K562 (cell line): ENCODE results near the gene TRPV6. TPM values are rescaled to one million over a fixed set of nuclear protein-coding genes. Genes with fewer than 3 reads are reported as not detected.

Experiments used
- ATAC-seq: fragments of 200-7000 bp; cut with Tn5 transposase; 3 replicates; pipeline ENCODE4 v1.9.1; 2020; ENCODE audit warnings: moderate library complexity
- BruUV-seq: library from RNA; stranded (reverse); fragments of 400-500 nt; replicated peaks from 2 replicates; lab custom pipeline; 2021; lab: Mats Ljungman, UMichigan
- CTCF ChIA-PET: fragments of 300-600 bp; formaldehyde crosslinking; extraction: SDS; loops from one replicate; lab custom pipeline; 2021; ENCODE audit warnings: low intra/inter-chr PET ratio; lab: Yijun Ruan, JAX
- POLR2A ChIA-PET: fragments of 300-600, 350-650 bp; sonication (Branson Sonifier 250); formaldehyde crosslinking; extraction: SDS; loops from one replicate; lab custom pipeline; 2021; ENCODE audit warnings: antibody characterized with exemption, inconsistent platforms; lab: Yijun Ruan, JAX
- DNase-seq, 4 experiments: peaks; one replicate each; pipeline versions ENCODE4 v3.0.0 to v3.0.0-alpha.2; 2011 to 2018; ENCODE audit warnings: low spot score in 3 of 4, mixed read lengths in 3 of 4; ENCODE audit errors: extremely low read depth in 1 of 4
- FAIRE-seq: peaks from 2 replicates; lab custom pipeline; 2011; peaks lifted over from hg19 to GRCh38; lab: Jason Lieb, UNC
- H2AFZ ChIP-seq: 2 replicates; pipeline ENCODE4 v1.6.0; 2011; ENCODE audit warnings: low read depth, low read length, control low read depth, inconsistent platforms
- H3K27ac ChIP-seq: fragments of 200-600 bp; 3 replicates; pipeline ENCODE4 v1.8.0; 2011; ENCODE audit warnings: low read depth, mild to moderate bottlenecking, control low read depth, inconsistent platforms, low read length, moderate library complexity, mixed read lengths; ENCODE audit errors: extremely low read depth
- H3K27me3 ChIP-seq, 2 experiments: fragments of 300-600 bp in 1 of 2; 2 replicates in 1 of 2; 3 replicates in 1 of 2; pipeline versions ENCODE4 v1.6.0 to v1.8.0; 2011; ENCODE audit warnings: inconsistent platforms in 2 of 2, low read length in 2 of 2, mild to moderate bottlenecking in 1 of 2, mixed read lengths in 1 of 2, moderate library complexity in 1 of 2; ENCODE audit not compliant: control insufficient read depth in 2 of 2, insufficient read depth in 2 of 2
- H3K36me3 ChIP-seq: fragments of 300-600 bp; 3 replicates; pipeline ENCODE4 v1.8.0; 2011; ENCODE audit warnings: mild to moderate bottlenecking, low read length, inconsistent platforms; ENCODE audit not compliant: control insufficient read depth, insufficient read depth
- H3K4me1 ChIP-seq, 2 experiments: fragments of 200-600 bp in 1 of 2; replicated peaks in 1 of 2; 2 replicates in 1 of 2; 3 replicates in 1 of 2; pipeline versions ENCODE4 v1.5.1 to v1.8.0; 2011; ENCODE audit warnings: inconsistent platforms in 2 of 2, low read length in 2 of 2, mild to moderate bottlenecking in 1 of 2, mixed read lengths in 1 of 2, moderate library complexity in 1 of 2; ENCODE audit not compliant: control insufficient read depth in 2 of 2, insufficient read depth in 2 of 2
- H3K4me2 ChIP-seq: 2 replicates; pipeline ENCODE4 v1.6.1; 2011; ENCODE audit warnings: low read length, control low read depth, inconsistent platforms, mixed read lengths; ENCODE audit not compliant: insufficient read depth
- H3K4me3 ChIP-seq: fragments of 200-600 bp; sonication (generic), shearing (Covaris generic); 2 replicates; pipeline ENCODE4 v1.5.1; 2016; ENCODE audit warnings: control low read depth, inconsistent platforms
- H3K79me2 ChIP-seq: fragments of 200-600 bp; 3 replicates; pipeline ENCODE4 v1.8.0; 2011; ENCODE audit warnings: low read length, inconsistent platforms; ENCODE audit not compliant: control insufficient read depth, insufficient read depth
- H3K9ac ChIP-seq, 2 experiments: 2 replicates each; pipeline versions ENCODE4 v1.6.0 to v1.6.1; 2011; ENCODE audit warnings: low read depth in 2 of 2, low read length in 2 of 2, control low read depth in 1 of 2, inconsistent platforms in 1 of 2, mild to moderate bottlenecking in 1 of 2, mixed read lengths in 1 of 2; ENCODE audit not compliant: insufficient read depth in 1 of 2
- H3K9me1 ChIP-seq: one replicate; pipeline ENCODE4 v1.6.0; 2011; ENCODE audit warnings: inconsistent platforms, mild to moderate bottlenecking, low read length, moderate library complexity; ENCODE audit not compliant: control insufficient read depth, insufficient read depth
- H3K9me3 ChIP-seq: replicated peaks from 2 replicates; pipeline ENCODE4 v1.5.1; 2011; ENCODE audit warnings: low read depth, low read length, inconsistent platforms; ENCODE audit not compliant: control insufficient read depth, insufficient read depth
- H4K20me1 ChIP-seq: replicated peaks from 2 replicates; pipeline ENCODE4 v1.6.1; 2011; ENCODE audit warnings: low read length, inconsistent platforms, mixed read lengths; ENCODE audit not compliant: control insufficient read depth, insufficient read depth
- CTBP1 ChIP-seq: fragments of 450-650 bp; IDR thresholded peaks from 2 replicates; pipeline ENCODE4 v1.6.1; 2016; ENCODE audit warnings: borderline replicate concordance
- FOXM1 ChIP-seq, 2 experiments: fragments of 450-650 bp in 1 of 2; sonication (generic) in 1 of 2; formaldehyde crosslinking in 1 of 2; IDR thresholded peaks; 2 replicates each; pipeline versions ENCODE4 v1.6.1 to v1.9.0; 2017 to 2022; ENCODE audit warnings: low read depth in 2 of 2, mild to moderate bottlenecking in 2 of 2, missing genetic modification reagents in 1 of 2, moderate library complexity in 1 of 2
- HCFC1 ChIP-seq: IDR thresholded peaks from 2 replicates; pipeline ENCODE4 v1.6.1; 2012; ENCODE audit warnings: low read depth, low read length, improper control_type of control experiment
- KDM4B ChIP-seq, 2 experiments: fragments of 450-650 bp in 1 of 2; sonication (generic) in 1 of 2; IDR thresholded peaks; 2 replicates each; pipeline ENCODE4 v1.6.1; 2016 to 2017; ENCODE audit warnings: borderline replicate concordance in 2 of 2, antibody characterized with exemption in 1 of 2, low read depth in 1 of 2, mild to moderate bottlenecking in 1 of 2
- OTX1 ChIP-seq: fragments of 450-650 bp; formaldehyde crosslinking; IDR thresholded peaks from 2 replicates; pipeline ENCODE4 v1.4.0; 2022; ENCODE audit warnings: mild to moderate bottlenecking
- RAD21 ChIP-seq, 2 experiments: fragments of 250-450 bp in 1 of 2; fragments of 450-650 bp in 1 of 2; sonication (Bioruptor Pico) in 1 of 2; formaldehyde crosslinking in 1 of 2; IDR thresholded peaks in 1 of 2; conservative IDR thresholded peaks in 1 of 2; 2 replicates each; pipeline versions ENCODE4 v1.4.0 to v1.8.0; 2020 to 2022; ENCODE audit warnings: mild to moderate bottlenecking in 2 of 2, moderate library complexity in 1 of 2
- RNF2 ChIP-seq: sonication (generic); IDR thresholded peaks from 2 replicates; pipeline ENCODE4 v1.6.1; 2016
- SREBF1 ChIP-seq: fragments of 150-350 bp; IDR thresholded peaks from 2 replicates; pipeline ENCODE4 v1.6.1; 2014; ENCODE audit warnings: antibody characterized with exemption, low read depth, low read length, borderline replicate concordance
- TCF3 ChIP-seq: sonication (generic); formaldehyde crosslinking; IDR thresholded peaks from 2 replicates; pipeline ENCODE4 v1.4.0; 2020; ENCODE audit warnings: mild to moderate bottlenecking, missing genetic modification reagents
- U2AF2 ChIP-seq: fragments of 200-400 bp; formaldehyde crosslinking; optimal IDR thresholded peaks from 2 replicates; pipeline ENCODE3; 2017; ENCODE audit warnings: low read depth, mild to moderate bottlenecking, low read length
- ZNF274 ChIP-seq: IDR thresholded peaks from 2 replicates; pipeline ENCODE4 v1.6.1; 2011; ENCODE audit warnings: low read depth, mild to moderate bottlenecking, low read length, moderate library complexity, borderline replicate concordance
- ZNF57 ChIP-seq: fragments of 450-650 bp; formaldehyde crosslinking; IDR thresholded peaks from 2 replicates; pipeline ENCODE4 v1.4.0; 2020; ENCODE audit warnings: mild to moderate bottlenecking, moderate library complexity
- ZNF785 ChIP-seq: fragments of 250-450 bp; sonication (Bioruptor Pico); IDR thresholded peaks from 2 replicates; pipeline ENCODE4 v1.4.0; 2020; ENCODE audit warnings: mild to moderate bottlenecking
- ZZZ3 ChIP-seq: fragments of 450-650 bp; IDR thresholded peaks from 2 replicates; pipeline ENCODE4 v1.6.1; 2016; ENCODE audit warnings: antibody characterized with exemption, mild to moderate bottlenecking, moderate library complexity
- WGBS: fragments of 100-300 bp; shearing (Covaris generic); methylation state at CpG from one replicate; pipeline ENCODE4 v1.1.6; 2016; ENCODE audit warnings: low coverage, mixed read lengths; ENCODE audit not compliant: insufficient coverage; ENCODE audit errors: missing lambda C conversion rate; 5-methylcytosine and 5-hydroxymethylcytosine counted together
- in situ Hi-C: fragments of 300-500 bp; cut with MboI; formaldehyde crosslinking; loops from 4 replicates; pipeline ENCODE4 v1.15.0; 2018; ENCODE audit warnings: inconsistent platforms, mixed read lengths
- intact Hi-C: fragments of 100-400 bp; cut with micrococcal nuclease; formaldehyde crosslinking; loops from 2 replicates; pipeline ENCODE4 v1.14.2; 2022
- polyA plus RNA-seq, 8 experiments: library from polyadenylated mRNA; depleted of rRNA in 4 of 8; stranded (reverse) in 5 of 8; unstranded in 3 of 8; fragments of >200 nt; fragmentation: Nextera tagmentation in 2 of 8; fragmentation: Illumina TruSeq in 1 of 8; extraction: Ambion mirVana in 2 of 8; extraction: Trizol in 1 of 8; gene quantifications; 2 replicates each; pipeline versions ENCODE4 v1.2.1 to v1.2.3, GENCODE V29; 2011 to 2014; ENCODE audit warnings: inconsistent platforms in 1 of 8, missing spikeins in 1 of 8
- total RNA-seq, 7 experiments: library from RNA; depleted of rRNA in 6 of 7; stranded (reverse); fragments of >200 nt in 6 of 7; fragmentation: Illumina TruSeq in 2 of 7; extraction: Trizol in 2 of 7; gene quantifications; 2 replicates each; pipeline versions ENCODE4 v1.2.1 to v1.2.3, GENCODE V29; 2011 to 2021; ENCODE audit warnings: low replicate concordance in 1 of 7
- TF ChIP-seq, protein P1 (sequence below): sonication (generic); formaldehyde crosslinking; IDR thresholded peaks from 2 replicates; pipeline ENCODE4 v1.8.1; 2023; ENCODE audit warnings: mild to moderate bottlenecking, missing genetic modification reagents
- TF ChIP-seq, protein P2 (sequence below): fragments of 450-650 bp; formaldehyde crosslinking; IDR thresholded peaks from 2 replicates; pipeline ENCODE4 v1.4.0; 2020; ENCODE audit warnings: mild to moderate bottlenecking, moderate library complexity

The TRPV6 gene
- total and polyA plus RNA-seq, 9 of the 15 experiments (the other 6 are each of a cell fraction or from before 2014, with no cell fraction given): 0.04 to 0.36 (median 0.11) TPM

DNA sequence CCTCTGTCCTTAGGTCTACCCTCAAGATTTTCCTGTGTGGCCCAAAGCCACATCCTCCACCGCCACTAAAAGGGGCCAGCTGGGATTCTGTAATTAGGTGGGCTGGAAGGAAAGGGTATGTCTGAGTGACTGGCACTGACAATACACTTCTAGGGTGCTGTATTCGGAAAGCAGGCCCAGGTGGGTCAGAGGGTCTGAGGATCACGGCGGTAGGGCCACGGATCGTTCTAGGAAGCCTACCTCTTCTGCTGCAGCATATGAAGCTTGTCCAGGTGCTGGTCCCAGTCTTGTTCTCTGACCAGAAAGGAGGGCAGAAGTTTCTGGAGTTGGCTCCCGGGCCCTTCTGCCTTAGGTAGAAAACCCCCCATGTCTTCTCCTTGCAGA lies 47.5 kb upstream of the TRPV6 start (continued):
- TF ChIP-seq ZNF785 (CRISPR knock-in tag) (no peak), ZZZ3 (no peak), ZNF57 (no peak), RAD21 (CRISPR knock-in tag; conservative IDR thresholded peaks at IDR 0.05 in 1 of 2, IDR thresholded peaks at IDR 0.05 in 1 of 2) (no peak), SREBF1 (no peak), HCFC1 (no peak)
- TF ChIP-seq, protein P1, sequence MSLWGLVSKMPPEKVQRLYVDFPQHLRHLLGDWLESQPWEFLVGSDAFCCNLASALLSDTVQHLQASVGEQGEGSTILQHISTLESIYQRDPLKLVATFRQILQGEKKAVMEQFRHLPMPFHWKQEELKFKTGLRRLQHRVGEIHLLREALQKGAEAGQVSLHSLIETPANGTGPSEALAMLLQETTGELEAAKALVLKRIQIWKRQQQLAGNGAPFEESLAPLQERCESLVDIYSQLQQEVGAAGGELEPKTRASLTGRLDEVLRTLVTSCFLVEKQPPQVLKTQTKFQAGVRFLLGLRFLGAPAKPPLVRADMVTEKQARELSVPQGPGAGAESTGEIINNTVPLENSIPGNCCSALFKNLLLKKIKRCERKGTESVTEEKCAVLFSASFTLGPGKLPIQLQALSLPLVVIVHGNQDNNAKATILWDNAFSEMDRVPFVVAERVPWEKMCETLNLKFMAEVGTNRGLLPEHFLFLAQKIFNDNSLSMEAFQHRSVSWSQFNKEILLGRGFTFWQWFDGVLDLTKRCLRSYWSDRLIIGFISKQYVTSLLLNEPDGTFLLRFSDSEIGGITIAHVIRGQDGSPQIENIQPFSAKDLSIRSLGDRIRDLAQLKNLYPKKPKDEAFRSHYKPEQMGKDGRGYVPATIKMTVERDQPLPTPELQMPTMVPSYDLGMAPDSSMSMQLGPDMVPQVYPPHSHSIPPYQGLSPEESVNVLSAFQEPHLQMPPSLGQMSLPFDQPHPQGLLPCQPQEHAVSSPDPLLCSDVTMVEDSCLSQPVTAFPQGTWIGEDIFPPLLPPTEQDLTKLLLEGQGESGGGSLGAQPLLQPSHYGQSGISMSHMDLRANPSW: no peak

DNA sequence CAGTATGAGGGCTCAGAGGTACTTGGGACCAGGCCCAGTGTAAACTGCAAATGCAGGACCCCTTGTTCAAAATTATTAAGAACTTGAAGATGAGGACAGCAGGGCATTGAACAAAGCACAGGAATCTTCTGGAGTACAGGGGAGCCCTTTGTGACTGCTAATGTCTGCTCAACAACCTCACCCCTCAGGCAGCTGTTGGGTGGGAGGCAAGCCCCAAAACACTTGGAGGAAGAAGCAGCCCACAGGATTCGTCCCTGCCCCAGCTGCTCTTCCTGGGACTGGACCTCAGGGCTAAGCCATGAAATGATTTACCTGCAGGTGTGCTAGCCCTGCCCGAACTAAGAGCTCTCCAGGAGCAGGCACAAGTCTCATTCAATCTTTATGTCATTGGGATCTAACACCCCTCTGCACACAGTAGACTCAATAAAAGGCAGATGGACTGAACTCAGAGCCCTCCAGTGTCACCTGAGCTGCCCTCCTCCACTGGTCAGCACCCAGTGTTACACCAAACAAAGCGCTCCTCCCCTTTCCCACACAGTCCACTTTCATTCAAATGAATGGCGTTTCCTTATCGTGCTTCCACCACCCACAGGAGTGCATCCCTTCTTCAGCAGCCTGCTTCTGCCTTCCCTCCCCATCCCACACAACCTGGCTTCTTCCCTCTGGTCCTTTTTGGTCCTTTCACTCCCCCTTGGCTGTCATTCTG lies 47.0 kb upstream of the TRPV6 start:
- Histone ChIP-seq H3K27me3 (peaks cover 28 to 49% of the 10 kb centered on the region in 2 experiments), H3K79me2 (no peaks in the 10 kb centered on the region), H3K27ac (no peak overlapping the region), H3K4me2 (no peak overlapping the region), H3K9me3 (no peaks in the 10 kb centered on the region), H3K36me3 (no peaks in the 10 kb centered on the region), H3K4me3 (no peak overlapping the region), H4K20me1 (peaks cover 4% of the 10 kb centered on the region; the same call in 1 of the 2 replicates), H3K9me1 (no peaks in the 10 kb centered on the region), H3K4me1 (peaks cover 3% of the 10 kb centered on the region in 2 experiments; a peak in 1 of 5 replicates), H3K9ac (no peak overlapping the region), H2AFZ (no peak overlapping the region)
- no TSS peak for BruUV-seq
- intact Hi-C loops (no loop called here), in situ Hi-C loops (no loop called here)
- FAIRE-seq (no peak), DNase-seq (peak; percentile 43 to 55 (median 46)), ATAC-seq (peak; percentile 77)
- ChIA-PET CTCF (interaction anchor here (1.0 kb wide), 1 partner anchor 71 kb away, joined by 3 read pairs; no protein-coding TSS in a partner anchor), POLR2A (interaction anchor here (0.6 to 1.4 kb wide), 2 partner anchors 10 to 21 kb away, joined by 3 to 4 read pairs; no protein-coding TSS in a partner anchor)
- 1% methylated on average over 5 of the region's 5 CpGs for WGBS
- TF ChIP-seq FOXM1 (IDR thresholded peaks at IDR 0.05; ENCODE audit: low read depth) (no peak), FOXM1 (CRISPR knock-in tag; IDR thresholded peaks at IDR 0.05; ENCODE audit: low read depth) (0 out of 2 replicates have a peak, but pooled peaks have one; percentile 22), RNF2 (no peak), KDM4B (IDR thresholded peaks at IDR 0.05; ENCODE audit: borderline replicate concordance in 2 of 2, low read depth in 1 of 2) (no peak), CTBP1 (0 out of 2 replicates have a peak, but pooled peaks have one; percentile 22), TCF3 (no peak), U2AF2 (no peak), ZNF274 (no peak), OTX1 (0 out of 2 replicates have a peak, but pooled peaks have one; percentile 22)
- TF ChIP-seq, protein P2, sequence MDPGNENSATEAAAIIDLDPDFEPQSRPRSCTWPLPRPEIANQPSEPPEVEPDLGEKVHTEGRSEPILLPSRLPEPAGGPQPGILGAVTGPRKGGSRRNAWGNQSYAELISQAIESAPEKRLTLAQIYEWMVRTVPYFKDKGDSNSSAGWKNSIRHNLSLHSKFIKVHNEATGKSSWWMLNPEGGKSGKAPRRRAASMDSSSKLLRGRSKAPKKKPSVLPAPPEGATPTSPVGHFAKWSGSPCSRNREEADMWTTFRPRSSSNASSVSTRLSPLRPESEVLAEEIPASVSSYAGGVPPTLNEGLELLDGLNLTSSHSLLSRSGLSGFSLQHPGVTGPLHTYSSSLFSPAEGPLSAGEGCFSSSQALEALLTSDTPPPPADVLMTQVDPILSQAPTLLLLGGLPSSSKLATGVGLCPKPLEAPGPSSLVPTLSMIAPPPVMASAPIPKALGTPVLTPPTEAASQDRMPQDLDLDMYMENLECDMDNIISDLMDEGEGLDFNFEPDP: no peak
